ENCODE data around the gene CIBAR2.

Gene CIBAR2

DNA sequence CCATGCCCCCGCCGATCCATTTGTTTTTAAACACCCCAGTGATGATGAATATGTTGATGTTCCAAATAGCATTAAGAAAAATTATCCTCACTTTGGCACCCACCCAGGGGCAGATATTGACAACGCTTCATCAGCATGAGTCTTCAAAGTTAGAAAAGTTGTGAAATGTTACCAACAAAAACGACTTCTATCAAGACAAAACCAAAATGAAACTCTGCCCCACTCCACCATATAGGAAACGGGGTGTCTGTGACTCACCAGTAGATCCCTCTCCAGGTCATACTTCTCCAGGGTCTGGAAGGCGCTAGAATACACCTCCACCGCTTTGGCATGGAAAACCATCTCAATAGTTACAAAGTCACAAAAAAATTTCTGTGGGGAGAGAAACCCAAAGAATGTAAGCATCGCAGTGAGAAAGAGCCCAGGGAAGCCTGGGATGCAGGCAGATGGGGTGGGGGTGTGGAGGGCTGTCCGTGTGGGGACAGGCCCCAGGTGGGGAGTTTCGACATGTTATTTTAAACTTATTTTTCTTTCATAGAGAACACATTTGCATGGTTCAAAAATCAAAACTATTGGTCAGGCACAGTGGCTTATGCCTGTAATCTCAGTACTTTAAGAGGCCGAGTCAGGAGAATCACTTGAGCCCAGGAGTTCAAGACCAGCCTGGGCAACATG lies 10.2 kb downstream of the CIBAR2 start (continued):
- TF ChIP-seq ZNF280D (tag by site-specific recombination; IDR thresholded peaks at IDR 0.05) = no peak
- no peak for TF ChIP-seq PBX3 (CRISPR knock-in tag; IDR thresholded peaks at IDR 0.05)
- no peak for TF ChIP-seq ZXDB (tag by site-specific recombination; IDR thresholded peaks at IDR 0.05)
- TF ChIP-seq ZSCAN4 (tag by site-specific recombination; IDR thresholded peaks at IDR 0.05) = no peak
- no peak for TF ChIP-seq ZBTB6 (tag by site-specific recombination; IDR thresholded peaks at IDR 0.05)
- TF ChIP-seq, protein P1, sequence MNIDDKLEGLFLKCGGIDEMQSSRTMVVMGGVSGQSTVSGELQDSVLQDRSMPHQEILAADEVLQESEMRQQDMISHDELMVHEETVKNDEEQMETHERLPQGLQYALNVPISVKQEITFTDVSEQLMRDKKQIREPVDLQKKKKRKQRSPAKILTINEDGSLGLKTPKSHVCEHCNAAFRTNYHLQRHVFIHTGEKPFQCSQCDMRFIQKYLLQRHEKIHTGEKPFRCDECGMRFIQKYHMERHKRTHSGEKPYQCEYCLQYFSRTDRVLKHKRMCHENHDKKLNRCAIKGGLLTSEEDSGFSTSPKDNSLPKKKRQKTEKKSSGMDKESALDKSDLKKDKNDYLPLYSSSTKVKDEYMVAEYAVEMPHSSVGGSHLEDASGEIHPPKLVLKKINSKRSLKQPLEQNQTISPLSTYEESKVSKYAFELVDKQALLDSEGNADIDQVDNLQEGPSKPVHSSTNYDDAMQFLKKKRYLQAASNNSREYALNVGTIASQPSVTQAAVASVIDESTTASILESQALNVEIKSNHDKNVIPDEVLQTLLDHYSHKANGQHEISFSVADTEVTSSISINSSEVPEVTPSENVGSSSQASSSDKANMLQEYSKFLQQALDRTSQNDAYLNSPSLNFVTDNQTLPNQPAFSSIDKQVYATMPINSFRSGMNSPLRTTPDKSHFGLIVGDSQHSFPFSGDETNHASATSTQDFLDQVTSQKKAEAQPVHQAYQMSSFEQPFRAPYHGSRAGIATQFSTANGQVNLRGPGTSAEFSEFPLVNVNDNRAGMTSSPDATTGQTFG (tag by site-specific recombination; IDR thresholded peaks at IDR 0.05; ENCODE audit: borderline replicate concordance) = no peak
- TF ChIP-seq KLF8 (tag by site-specific recombination; IDR thresholded peaks at IDR 0.05) = no peak
- no peak for TF ChIP-seq ZNF660 (tag by site-specific recombination; IDR thresholded peaks at IDR 0.05)
- TF ChIP-seq ZNF2 (tag by site-specific recombination; IDR thresholded peaks at IDR 0.05) = no peak
- TF ChIP-seq ZBTB8A (tag by site-specific recombination; IDR thresholded peaks at IDR 0.05) = no peak
- TF ChIP-seq ZEB2 (tag by site-specific recombination; IDR thresholded peaks at IDR 0.05) = no peak
- TF ChIP-seq EGR2 (tag by site-specific recombination; IDR thresholded peaks at IDR 0.05; ENCODE audit: low read depth) = no peak
- TF ChIP-seq ZNF701 (tag by site-specific recombination; IDR thresholded peaks at IDR 0.05) = no peak

DNA sequence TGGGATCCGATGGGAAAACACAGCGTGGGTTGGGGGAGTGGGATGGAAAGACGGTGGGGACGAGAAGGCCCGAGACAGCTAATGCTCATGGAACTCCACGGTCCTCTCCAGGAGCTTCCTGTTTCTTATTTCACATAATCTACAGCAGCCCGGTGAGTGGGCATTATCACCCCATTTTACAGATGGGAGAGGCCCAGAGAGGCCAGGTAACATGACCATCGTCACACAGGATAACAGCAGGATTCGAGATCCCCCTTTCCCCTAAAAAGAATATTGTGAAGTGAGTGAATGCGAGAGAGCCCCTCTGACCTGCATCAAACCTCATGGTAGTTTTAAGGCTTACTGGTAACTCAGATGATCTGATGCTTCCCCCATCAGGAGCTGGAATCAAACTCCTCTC lies 12.0 kb downstream of the CIBAR2 start:
- Histone ChIP-seq H3K27ac (ENCODE audit: extremely low read depth, low read depth, low read length) (no peak overlapping the region), H3K4me3 (ENCODE audit: low read depth, low read length) (no peak overlapping the region), H3K4me1 (ENCODE audit: control insufficient read depth, insufficient read depth, low read length) (no peaks in the 10 kb centered on the region), H3K36me3 (ENCODE audit: control insufficient read depth in 2 of 2, insufficient read depth in 1 of 2, low read length in 2 of 2) (no peaks in the 10 kb centered on the region), H3K9me3 (ENCODE audit: control insufficient read depth, insufficient read depth, low read depth, low read length) (no peaks in the 10 kb centered on the region)
- TF ChIP-seq ZNF366 (tag by site-specific recombination; conservative IDR thresholded peaks at IDR 0.05) = no peak
- 0 out of 2 replicates have a peak, but pooled peaks have one; percentile 1 for TF ChIP-seq EGR2 (tag by site-specific recombination; IDR thresholded peaks at IDR 0.05; ENCODE audit: low read depth)
- TF ChIP-seq ZBTB20 (tag by site-specific recombination; IDR thresholded peaks at IDR 0.05) = no peak
- TF ChIP-seq ZNF544 (tag by site-specific recombination; IDR thresholded peaks at IDR 0.05) = no peak
- TF ChIP-seq ZSCAN5A (tag by site-specific recombination; IDR thresholded peaks at IDR 0.05) = no peak
- ChIA-PET CTCF (interaction anchor here (0.6 kb wide), 1 partner anchor 57 kb away, joined by 3 read pairs; no protein-coding TSS in a partner anchor), POLR2A (no interaction called here)
